SK-N-SH treated with all-trans-retinoic acid at 6 μM for 48 hours (cell line): ENCODE data around the gene RITA1.

Experiments used
- ATAC-seq: fragments of 200-7000 bp; cut with Tn5 transposase; 3 replicates; pipeline ENCODE4 v1.9.1; 2020; ENCODE audit warnings: mild to moderate bottlenecking, moderate library complexity
- ARNTL ChIP-seq: fragments of 450-650 bp; formaldehyde crosslinking; IDR thresholded peaks from 2 replicates; pipeline ENCODE4 v1.5.0; 2020; ENCODE audit warnings: low read depth, mild to moderate bottlenecking, moderate library complexity, borderline replicate concordance
- BACH2 ChIP-seq: fragments of 250-450 bp; sonication (Bioruptor Pico); IDR thresholded peaks from 2 replicates; pipeline ENCODE4 v1.9.0; 2021; ENCODE audit warnings: mild to moderate bottlenecking, borderline replicate concordance
- CSDC2 ChIP-seq: fragments of 250-450 bp; sonication (Bioruptor Pico); IDR thresholded peaks from 2 replicates; pipeline ENCODE4 v1.5.0; 2020; ENCODE audit warnings: mild to moderate bottlenecking, moderate library complexity
- ESRRG ChIP-seq: fragments of 250-450 bp; sonication (Bioruptor Pico); IDR thresholded peaks from 2 replicates; pipeline ENCODE4 v1.6.1; 2021; ENCODE audit warnings: mild to moderate bottlenecking
- GLIS3 ChIP-seq: fragments of 250-450 bp; sonication (Bioruptor Pico); IDR thresholded peaks from 2 replicates; pipeline ENCODE4 v1.5.0; 2020; ENCODE audit warnings: mild to moderate bottlenecking, moderate library complexity
- PPARA ChIP-seq: fragments of 250-450 bp; sonication (Bioruptor Pico); IDR thresholded peaks from 2 replicates; pipeline ENCODE4 v1.5.0; 2020; ENCODE audit warnings: mild to moderate bottlenecking, borderline replicate concordance
- SNAI2 ChIP-seq: fragments of 250-450 bp; sonication (Bioruptor Pico); IDR thresholded peaks from 2 replicates; pipeline ENCODE4 v1.5.0; 2020; ENCODE audit warnings: mild to moderate bottlenecking, moderate library complexity
- ZFP3 ChIP-seq: fragments of 250-450 bp; sonication (Bioruptor Pico); IDR thresholded peaks from 2 replicates; pipeline ENCODE4 v1.5.0; 2020; ENCODE audit warnings: mild to moderate bottlenecking, moderate library complexity
- ZFP30 ChIP-seq: fragments of 450-650 bp; formaldehyde crosslinking; IDR thresholded peaks from 2 replicates; pipeline ENCODE4 v1.5.0; 2022; ENCODE audit warnings: mild to moderate bottlenecking, moderate library complexity
- ZNF565 ChIP-seq: fragments of 450-650 bp; formaldehyde crosslinking; conservative IDR thresholded peaks from 2 replicates; pipeline ENCODE4 v1.5.0; 2020; ENCODE audit warnings: low read depth, mild to moderate bottlenecking, moderate library complexity
- ZNF70 ChIP-seq: fragments of 450-650 bp; formaldehyde crosslinking; IDR thresholded peaks from 2 replicates; pipeline ENCODE4 v1.5.0; 2020; ENCODE audit warnings: mild to moderate bottlenecking, moderate library complexity
- ZNF8 ChIP-seq: fragments of 450-650 bp; formaldehyde crosslinking; IDR thresholded peaks from 2 replicates; pipeline ENCODE4 v1.5.0; 2020; ENCODE audit warnings: mild to moderate bottlenecking, moderate library complexity
- TF ChIP-seq, protein P1 (sequence below): fragments of 250-450 bp; sonication (Bioruptor Pico); IDR thresholded peaks from 2 replicates; pipeline ENCODE4 v1.8.0; 2020; ENCODE audit warnings: mild to moderate bottlenecking, moderate library complexity, borderline replicate concordance
- TF ChIP-seq, protein P2 (sequence below): fragments of 250-450 bp; sonication (Bioruptor Pico); IDR thresholded peaks from 2 replicates; pipeline ENCODE4 v1.5.0; 2020; ENCODE audit warnings: mild to moderate bottlenecking, moderate library complexity

The RITA1 gene

DNA sequence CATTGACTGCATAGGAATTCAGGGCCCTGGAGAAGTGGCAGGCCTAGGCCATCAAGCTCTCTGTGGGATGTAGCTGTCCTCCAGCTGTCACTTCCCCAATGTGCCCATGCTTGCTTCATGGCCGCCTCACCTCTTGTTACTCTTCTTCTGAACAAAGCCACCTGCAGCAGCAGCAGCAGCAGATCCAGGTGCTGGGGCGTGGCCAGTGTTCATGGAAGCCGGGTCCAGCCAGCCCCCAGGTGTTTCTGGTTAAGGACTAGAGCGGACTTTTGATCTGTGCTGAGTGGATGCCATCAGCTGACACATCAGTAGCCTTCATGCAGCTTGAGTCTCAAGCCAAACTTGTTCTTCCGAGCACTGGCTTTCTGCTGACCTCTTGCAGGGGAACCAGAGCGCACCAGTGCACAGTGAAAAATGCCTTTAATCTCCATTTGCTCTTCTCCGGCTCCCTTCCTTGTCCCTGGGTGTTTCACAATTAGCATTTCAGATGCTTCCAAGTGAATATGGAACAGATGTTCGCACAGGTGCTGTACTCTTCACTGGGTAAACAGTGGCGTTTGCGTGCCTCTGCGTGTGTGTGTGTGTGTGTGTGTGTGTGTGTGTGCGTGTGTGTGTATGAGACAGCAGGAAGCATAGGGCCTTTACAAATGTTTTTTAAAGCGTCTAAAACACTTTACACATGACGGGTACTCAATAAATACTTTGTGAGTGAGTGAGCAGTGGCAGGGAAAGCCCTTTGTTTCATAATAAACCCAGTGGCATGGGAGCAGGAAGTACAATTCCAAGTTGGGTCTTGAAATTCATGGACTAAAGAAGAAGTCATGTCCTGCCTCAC is 55.9 kb downstream of the RITA1 start:
- ATAC-seq = no peak
- TF ChIP-seq SNAI2 (CRISPR knock-in tag) = no peak
- TF ChIP-seq, protein P1, sequence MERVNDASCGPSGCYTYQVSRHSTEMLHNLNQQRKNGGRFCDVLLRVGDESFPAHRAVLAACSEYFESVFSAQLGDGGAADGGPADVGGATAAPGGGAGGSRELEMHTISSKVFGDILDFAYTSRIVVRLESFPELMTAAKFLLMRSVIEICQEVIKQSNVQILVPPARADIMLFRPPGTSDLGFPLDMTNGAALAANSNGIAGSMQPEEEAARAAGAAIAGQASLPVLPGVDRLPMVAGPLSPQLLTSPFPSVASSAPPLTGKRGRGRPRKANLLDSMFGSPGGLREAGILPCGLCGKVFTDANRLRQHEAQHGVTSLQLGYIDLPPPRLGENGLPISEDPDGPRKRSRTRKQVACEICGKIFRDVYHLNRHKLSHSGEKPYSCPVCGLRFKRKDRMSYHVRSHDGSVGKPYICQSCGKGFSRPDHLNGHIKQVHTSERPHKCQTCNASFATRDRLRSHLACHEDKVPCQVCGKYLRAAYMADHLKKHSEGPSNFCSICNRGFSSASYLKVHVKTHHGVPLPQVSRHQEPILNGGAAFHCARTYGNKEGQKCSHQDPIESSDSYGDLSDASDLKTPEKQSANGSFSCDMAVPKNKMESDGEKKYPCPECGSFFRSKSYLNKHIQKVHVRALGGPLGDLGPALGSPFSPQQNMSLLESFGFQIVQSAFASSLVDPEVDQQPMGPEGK (CRISPR knock-in tag) = no peak
- TF ChIP-seq ZFP3 (CRISPR knock-in tag) = no peak
- no peak for TF ChIP-seq ESRRG (CRISPR knock-in tag)
- no peak for TF ChIP-seq ZFP30 (CRISPR knock-in tag)
- TF ChIP-seq BACH2 = no peak
- no peak for TF ChIP-seq GLIS3
- no peak for TF ChIP-seq ZNF70 (CRISPR knock-in tag)
- no peak for TF ChIP-seq ZNF8 (CRISPR knock-in tag)
- TF ChIP-seq CSDC2 (CRISPR knock-in tag) = no peak
- TF ChIP-seq PPARA (CRISPR knock-in tag) = no peak
- TF ChIP-seq, protein P2, sequence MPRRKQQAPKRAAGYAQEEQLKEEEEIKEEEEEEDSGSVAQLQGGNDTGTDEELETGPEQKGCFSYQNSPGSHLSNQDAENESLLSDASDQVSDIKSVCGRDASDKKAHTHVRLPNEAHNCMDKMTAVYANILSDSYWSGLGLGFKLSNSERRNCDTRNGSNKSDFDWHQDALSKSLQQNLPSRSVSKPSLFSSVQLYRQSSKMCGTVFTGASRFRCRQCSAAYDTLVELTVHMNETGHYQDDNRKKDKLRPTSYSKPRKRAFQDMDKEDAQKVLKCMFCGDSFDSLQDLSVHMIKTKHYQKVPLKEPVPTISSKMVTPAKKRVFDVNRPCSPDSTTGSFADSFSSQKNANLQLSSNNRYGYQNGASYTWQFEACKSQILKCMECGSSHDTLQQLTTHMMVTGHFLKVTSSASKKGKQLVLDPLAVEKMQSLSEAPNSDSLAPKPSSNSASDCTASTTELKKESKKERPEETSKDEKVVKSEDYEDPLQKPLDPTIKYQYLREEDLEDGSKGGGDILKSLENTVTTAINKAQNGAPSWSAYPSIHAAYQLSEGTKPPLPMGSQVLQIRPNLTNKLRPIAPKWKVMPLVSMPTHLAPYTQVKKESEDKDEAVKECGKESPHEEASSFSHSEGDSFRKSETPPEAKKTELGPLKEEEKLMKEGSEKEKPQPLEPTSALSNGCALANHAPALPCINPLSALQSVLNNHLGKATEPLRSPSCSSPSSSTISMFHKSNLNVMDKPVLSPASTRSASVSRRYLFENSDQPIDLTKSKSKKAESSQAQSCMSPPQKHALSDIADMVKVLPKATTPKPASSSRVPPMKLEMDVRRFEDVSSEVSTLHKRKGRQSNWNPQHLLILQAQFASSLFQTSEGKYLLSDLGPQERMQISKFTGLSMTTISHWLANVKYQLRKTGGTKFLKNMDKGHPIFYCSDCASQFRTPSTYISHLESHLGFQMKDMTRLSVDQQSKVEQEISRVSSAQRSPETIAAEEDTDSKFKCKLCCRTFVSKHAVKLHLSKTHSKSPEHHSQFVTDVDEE (CRISPR knock-in tag) = no peak
- no peak for TF ChIP-seq ZNF565
- no peak for TF ChIP-seq ARNTL (CRISPR knock-in tag)
